H1 (cell line): Measurements from ENCODE around the gene PLPPR1. TPM values are rescaled to one million over a fixed set of nuclear protein-coding genes. Genes with fewer than 3 reads are reported as not detected.

Source experiments
- CTCF ChIA-PET: fragments of 300-600 bp; sonication (Branson Sonifier 250); formaldehyde crosslinking; loops from one replicate; lab custom pipeline; 2021; ENCODE audit not compliant: partially characterized antibody; lab: Charles Lee
- POLR2A ChIA-PET: fragments of 300-600 bp; sonication (Branson Sonifier 250); formaldehyde crosslinking; loops from one replicate; lab custom pipeline; 2021; ENCODE audit warnings: inconsistent platforms; ENCODE audit not compliant: partially characterized antibody; lab: Charles Lee
- DNase-seq, 2 experiments: peaks; one replicate each; pipeline versions ENCODE4 v3.0.0 to v3.0.0-alpha.2; 2010 to 2022; ENCODE audit warnings: low spot score in 2 of 2, low read depth in 1 of 2, mixed read lengths in 1 of 2
- FAIRE-seq: peaks from 2 replicates; lab custom pipeline; 2011; peaks lifted over from hg19 to GRCh38; lab: Jason Lieb, UNC
- H2AFZ ChIP-seq: 2 replicates; pipeline ENCODE4 v1.8.1; 2012; ENCODE audit warnings: low read length, inconsistent platforms
- H2AK5ac ChIP-seq: 2 replicates; pipeline ENCODE4 v1.6.1; 2013; ENCODE audit warnings: low read depth, low read length
- H2BK120ac ChIP-seq: replicated peaks from 2 replicates; pipeline ENCODE3; 2013; ENCODE audit warnings: low read depth, low read length, inconsistent platforms
- H2BK12ac ChIP-seq: 2 replicates; pipeline ENCODE4 v1.6.1; 2013; ENCODE audit warnings: low read depth, low read length
- H2BK15ac ChIP-seq: 2 replicates; pipeline ENCODE4 v1.6.1; 2013; ENCODE audit warnings: low read length
- H2BK20ac ChIP-seq: 2 replicates; pipeline ENCODE4 v1.6.1; 2013; ENCODE audit warnings: low read length
- H2BK5ac ChIP-seq: 2 replicates; pipeline ENCODE4 v1.6.1; 2013; ENCODE audit warnings: low read depth, low read length
- H3K14ac ChIP-seq: 2 replicates; pipeline ENCODE4 v1.6.1; 2013; ENCODE audit warnings: inconsistent platforms; ENCODE audit not compliant: insufficient read length
- H3K18ac ChIP-seq: 2 replicates; pipeline ENCODE4 v1.6.1; 2013; ENCODE audit warnings: low read length; ENCODE audit errors: extremely low read depth
- H3K23ac ChIP-seq: 2 replicates; pipeline ENCODE4 v1.6.1; 2013; ENCODE audit warnings: inconsistent platforms; ENCODE audit not compliant: insufficient read length
- H3K23me2 ChIP-seq: 2 replicates; pipeline ENCODE4 v1.6.1; 2013; ENCODE audit warnings: low read depth, low read length
- H3K27ac ChIP-seq: 2 replicates; pipeline ENCODE4 v1.6.1; 2011; ENCODE audit warnings: low read depth, low read length, inconsistent platforms
- H3K27me3 ChIP-seq, 4 experiments: replicated peaks in 1 of 4; 1 replicate in 1 of 4; 2 replicates in 3 of 4; pipeline versions ENCODE4 v1.6.1 to v1.8.1; 2011 to 2013; ENCODE audit warnings: low read length in 3 of 4, mild to moderate bottlenecking in 3 of 4, inconsistent platforms in 2 of 4, mixed read lengths in 2 of 4, moderate library complexity in 1 of 4; ENCODE audit not compliant: control insufficient read depth in 3 of 4, insufficient read depth in 3 of 4; ENCODE audit errors: extremely low read depth in 1 of 4
- H3K36me3 ChIP-seq, 4 experiments: 2 replicates each; pipeline versions ENCODE4 v1.6.1 to v1.8.1; 2011 to 2013; ENCODE audit warnings: mild to moderate bottlenecking in 4 of 4, low read length in 3 of 4, moderate library complexity in 2 of 4, control low read depth in 1 of 4, inconsistent platforms in 1 of 4; ENCODE audit not compliant: insufficient read depth in 4 of 4, control insufficient read depth in 2 of 4
- H3K4ac ChIP-seq: replicated peaks from 2 replicates; pipeline ENCODE3; 2013; ENCODE audit warnings: low read length, low read depth, mixed read lengths, inconsistent platforms; ENCODE audit not compliant: insufficient read length
- H3K4me1 ChIP-seq, 4 experiments: replicated peaks in 1 of 4; 1 replicate in 1 of 4; 2 replicates in 3 of 4; pipeline versions ENCODE4 v1.6.1 to v1.8.1; 2011 to 2013; ENCODE audit warnings: low read length in 3 of 4, inconsistent platforms in 2 of 4, mixed read lengths in 1 of 4; ENCODE audit not compliant: insufficient read depth in 4 of 4, control insufficient read depth in 3 of 4
- H3K4me2 ChIP-seq, 2 experiments: 2 replicates each; pipeline versions ENCODE4 v1.6.1 to v1.8.1; 2011 to 2013; ENCODE audit warnings: low read depth in 2 of 2, low read length in 2 of 2, control low read depth in 1 of 2, inconsistent platforms in 1 of 2, mild to moderate bottlenecking in 1 of 2; ENCODE audit not compliant: insufficient read depth in 1 of 2
- H3K4me3 ChIP-seq, 4 experiments: fragments of 200-600, 300-600 bp in 1 of 4; sonication (generic), shearing (Covaris generic), sonication (Bioruptor Twin) in 1 of 4; 2 replicates each; pipeline versions ENCODE4 v1.5.1 to v1.8.1; 2011 to 2016; ENCODE audit warnings: low read length in 4 of 4, low read depth in 3 of 4, control low read depth in 2 of 4, inconsistent platforms in 2 of 4, mild to moderate bottlenecking in 2 of 4, mixed read lengths in 1 of 4, moderate library complexity in 1 of 4; ENCODE audit not compliant: insufficient read depth in 2 of 4; ENCODE audit errors: extremely low read depth in 1 of 4
- H3K56ac ChIP-seq: replicated peaks from 2 replicates; pipeline ENCODE3; 2013; ENCODE audit warnings: low read depth, mild to moderate bottlenecking, mixed read lengths, low read length, inconsistent platforms; ENCODE audit not compliant: insufficient read length
- H3K79me1 ChIP-seq: 2 replicates; pipeline ENCODE4 v1.6.1; 2013; ENCODE audit warnings: low read depth, low read length, control low read depth
- H3K79me2 ChIP-seq, 2 experiments: 2 replicates each; pipeline versions ENCODE4 v1.6.1 to v1.8.1; 2012 to 2013; ENCODE audit warnings: low read length in 2 of 2, mild to moderate bottlenecking in 2 of 2, inconsistent platforms in 1 of 2; ENCODE audit not compliant: insufficient read depth in 2 of 2, control insufficient read depth in 1 of 2
- H3K9ac ChIP-seq, 4 experiments: replicated peaks in 1 of 4; 1 replicate in 1 of 4; 2 replicates in 3 of 4; pipeline versions ENCODE4 v1.6.1 to v1.8.1; 2011 to 2013; ENCODE audit warnings: low read depth in 3 of 4, low read length in 3 of 4, control low read depth in 2 of 4, mild to moderate bottlenecking in 2 of 4, moderate library complexity in 2 of 4, inconsistent platforms in 1 of 4; ENCODE audit errors: extremely low read depth in 1 of 4
- H3K9me3 ChIP-seq, 2 experiments: 2 replicates each; pipeline versions ENCODE4 v1.6.1 to v1.8.1; 2012 to 2013; ENCODE audit warnings: mild to moderate bottlenecking in 2 of 2, moderate library complexity in 2 of 2, control low read depth in 1 of 2, inconsistent platforms in 1 of 2, low read depth in 1 of 2, low read length in 1 of 2, mixed read lengths in 1 of 2; ENCODE audit not compliant: insufficient read depth in 2 of 2
- H4K20me1 ChIP-seq, 2 experiments: replicated peaks in 1 of 2; 2 replicates each; pipeline versions ENCODE3 to v1.8.1; 2011 to 2013; ENCODE audit warnings: inconsistent platforms in 2 of 2, low read length in 2 of 2, mild to moderate bottlenecking in 1 of 2; ENCODE audit not compliant: insufficient read depth in 2 of 2, control insufficient read depth in 1 of 2
- H4K5ac ChIP-seq: 2 replicates; pipeline ENCODE4 v1.6.1; 2013; ENCODE audit warnings: low read length, low read depth, mixed read lengths, inconsistent platforms; ENCODE audit not compliant: insufficient read length
- H4K8ac ChIP-seq: 2 replicates; pipeline ENCODE4 v1.8.0; 2013; ENCODE audit warnings: mild to moderate bottlenecking, moderate library complexity, low read length, inconsistent platforms; ENCODE audit not compliant: insufficient read depth; ENCODE audit errors: extremely low read depth
- H4K91ac ChIP-seq: replicated peaks from 2 replicates; pipeline ENCODE3; 2013; ENCODE audit warnings: low read length, mixed read lengths, inconsistent platforms; ENCODE audit not compliant: insufficient read length
- NANOG ChIP-seq: IDR thresholded peaks from 2 replicates; pipeline ENCODE4 v1.6.1; 2011; ENCODE audit warnings: low read length, low read depth, mild to moderate bottlenecking, inconsistent platforms; ENCODE audit not compliant: insufficient read depth, poor library complexity, severe bottlenecking
- TEAD4 ChIP-seq: IDR thresholded peaks from 2 replicates; pipeline ENCODE4 v1.6.1; 2012; ENCODE audit warnings: low read depth, low read length, inconsistent platforms, mixed read lengths
- polyA plus RNA-seq, 7 experiments: library from polyadenylated mRNA; depleted of rRNA in 3 of 7; stranded (reverse) in 5 of 7; unstranded in 2 of 7; fragments of >200 nt in 5 of 7; fragments of 200-250 nt in 2 of 7; gene quantifications; 1 replicate in 5 of 7; 2 replicates in 1 of 7; 4 replicates in 1 of 7; pipeline versions ENCODE4 v1.2.1 to v1.2.3, GENCODE V29; 2011 to 2013; ENCODE audit warnings: missing spikeins in 2 of 7, mixed read lengths in 2 of 7
- total RNA-seq: library from RNA; stranded (reverse); fragmentation: NEBNext Ultra II Directional; extraction: Animal tissue kit (Norgen Biotek cat#: 25700); gene quantifications from 2 replicates; pipeline ENCODE4 v1.2.1, GENCODE V29; 2021

PLPPR1 gene
- total and polyA plus RNA-seq, 2 of the 8 experiments (the other 6 are each of a cell fraction or from before 2014, with no cell fraction given) = 1.4 to 1.8 TPM

DNA sequence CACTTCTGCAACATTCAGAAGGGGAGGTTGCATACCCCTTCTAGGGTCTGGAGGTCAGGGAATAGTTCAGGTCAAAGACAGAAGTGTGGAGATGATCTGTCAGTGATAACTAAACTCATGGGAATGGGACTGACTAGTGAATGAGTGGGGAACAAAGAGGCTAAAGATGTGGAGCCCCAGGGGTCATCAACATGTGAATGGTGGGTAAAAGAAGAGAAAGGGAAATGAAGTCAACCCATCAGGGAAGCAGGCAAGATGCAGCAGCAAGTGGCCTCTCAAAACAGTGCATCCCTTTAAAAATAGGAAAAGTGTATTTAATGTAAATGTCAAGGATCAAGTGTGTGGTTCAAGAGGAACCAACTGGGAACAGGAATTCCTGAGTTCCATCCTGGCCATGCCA is 69.9 kb downstream of the PLPPR1 start:
- Histone ChIP-seq H3K4me1 (peaks cover 4 to 28% (median 25%) of the 10 kb centered on the region in 4 experiments), H2BK20ac (peak overlapping the region; percentile 68; the same call in 1 of the 2 replicates), H3K14ac (no peak overlapping the region), H4K91ac (no peak overlapping the region), H2BK5ac (peak overlapping the region; percentile 36; the same call in 1 of the 2 replicates), H3K9me3 (no peaks in the 10 kb centered on the region), H2BK120ac (no peak overlapping the region), H2BK15ac (no peak overlapping the region), H3K4ac (no peak overlapping the region), H4K8ac (no peak overlapping the region), H3K4me2 (peak overlapping the region; percentile 59 to 78), H4K20me1 (no peaks in the 10 kb centered on the region), H3K27ac (no peak overlapping the region), H4K5ac (no peak overlapping the region), H3K18ac (peak overlapping the region; percentile 5; the same call in 1 of the 2 replicates), H3K4me3 (peak overlapping the region in 1 of 4 experiments; percentile 39; a peak in 2 of 8 replicates), H3K9ac (no peak overlapping the region), H2AFZ (no peak overlapping the region), H2BK12ac (peak overlapping the region; percentile 52; the same call in 1 of the 2 replicates), H3K27me3 (no peaks in the 10 kb centered on the region), H3K36me3 (no peaks in the 10 kb centered on the region), H3K56ac (no peak overlapping the region), H3K23ac (no peak overlapping the region), H3K79me1 (no peaks in the 10 kb centered on the region), H2AK5ac (no peak overlapping the region), H3K23me2 (peaks cover 3% of the 10 kb centered on the region; the same call in 1 of the 2 replicates), H3K79me2 (no peaks in the 10 kb centered on the region)
- ChIA-PET CTCF (no interaction called here), POLR2A (no interaction called here)
- TF ChIP-seq NANOG = peak; percentile 87
- no peak for TF ChIP-seq TEAD4
- DNase-seq (no peak), FAIRE-seq (peak; percentile 95)
